GM18499 (cell line): ENCODE results near the gene NBL1.

Experiments
- ATAC-seq: cut with Tn5 transposase; IDR thresholded peaks from one replicate; pipeline ENCODE4 v1.9.1; 2021; ENCODE audit warnings: moderate number of reproducible peaks; ENCODE audit not compliant: insufficient read depth, unreplicated experiment

Gene NBL1

DNA sequence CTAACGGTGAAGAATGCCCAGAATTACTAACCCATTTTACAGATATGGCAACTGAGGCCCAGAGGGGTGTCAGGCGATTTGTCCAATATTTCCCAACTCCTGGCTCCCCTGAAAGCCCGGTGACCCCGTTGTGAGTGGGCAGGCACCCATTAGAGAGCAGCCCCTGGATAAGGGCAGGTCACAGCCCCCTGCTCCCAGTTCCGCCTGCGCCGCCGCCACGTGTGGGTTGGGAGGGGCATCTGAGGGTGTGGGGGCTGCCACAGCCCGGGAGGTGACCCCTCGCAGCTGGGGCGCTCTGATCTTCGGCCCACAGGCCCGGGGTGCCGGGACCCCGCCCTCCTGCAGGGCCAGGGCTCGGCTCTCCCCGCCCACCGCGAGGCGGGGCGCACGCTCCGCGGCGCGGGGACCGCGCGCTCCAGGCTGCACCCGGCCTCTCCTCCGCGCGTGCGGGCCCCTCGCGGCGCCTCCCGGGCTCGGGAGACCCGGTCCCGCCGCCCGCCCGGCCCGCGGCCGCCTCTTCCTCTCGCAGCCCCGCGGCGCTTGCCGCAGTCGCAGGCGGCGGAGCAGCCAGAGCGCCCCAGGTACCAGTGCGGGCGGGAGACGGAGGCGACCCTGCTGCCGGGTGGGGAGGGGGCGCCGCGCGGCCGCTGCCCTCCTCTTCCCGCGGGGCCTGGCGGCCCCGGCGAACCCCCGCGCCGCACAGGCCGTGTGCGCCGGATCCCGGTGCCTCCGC is 20.5 kb downstream of the NBL1 start, which contains the start of gene HTR6:
TSS of gene HTR6 (plus strand) at position 423 of the 733 bp plus-strand sequence. CDS start 879 bp downstream, outside the sequence.
- ATAC-seq, result no peak

GRCh38 chr1:19665186-19665495 is 21.0 kb downstream of the NBL1 start:
- no peak for ATAC-seq

- no peak for ATAC-seq
These were observed 21.7 kb downstream of the NBL1 start for GRCh38 chr1:19665496-19666465.

DNA sequence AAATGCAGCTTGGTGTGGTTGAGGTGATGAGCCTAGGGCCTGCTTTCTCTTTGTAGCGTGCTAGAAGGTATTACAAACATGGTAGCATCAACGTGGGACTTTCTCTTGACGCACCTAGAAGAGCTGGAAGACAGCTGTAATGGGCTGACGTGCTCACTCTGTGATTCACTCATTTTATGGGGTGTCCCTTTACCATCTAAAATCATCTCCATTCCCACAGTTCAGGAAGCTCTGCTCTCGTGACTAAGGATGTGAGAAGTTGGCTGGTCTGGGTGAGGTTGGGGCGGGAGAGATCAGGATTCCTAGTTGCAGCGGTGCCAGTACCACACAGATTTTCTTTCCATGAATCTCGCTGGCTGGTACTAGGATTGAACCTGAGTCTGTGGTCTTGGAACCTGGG is 24.8 kb downstream of the NBL1 start:
- no peak for ATAC-seq

GRCh38 chr1:19670787-19671186 is 26.7 kb downstream of the NBL1 start:
- no peak for ATAC-seq

DNA sequence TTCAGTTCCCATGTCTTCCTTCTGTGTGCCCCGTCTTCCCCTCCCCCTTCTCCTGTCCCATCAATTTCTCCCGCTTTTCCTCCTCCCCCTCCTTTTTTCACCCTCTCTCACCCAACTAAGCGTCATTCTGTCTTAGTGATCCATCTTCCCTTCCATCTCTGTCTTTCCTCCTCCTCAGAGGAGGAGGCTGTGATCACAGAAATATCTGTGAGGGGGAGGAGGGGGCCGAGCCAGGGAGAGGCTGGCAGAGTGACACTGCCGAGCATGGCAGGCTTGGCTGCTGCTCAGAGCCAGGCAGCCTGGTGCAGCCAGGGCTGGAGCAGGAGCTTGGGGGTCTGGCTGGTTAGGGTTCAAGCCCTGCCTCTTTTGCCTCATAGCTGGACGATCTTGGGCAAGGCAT is 28.1 kb downstream of the NBL1 start:
- no peak for ATAC-seq

DNA sequence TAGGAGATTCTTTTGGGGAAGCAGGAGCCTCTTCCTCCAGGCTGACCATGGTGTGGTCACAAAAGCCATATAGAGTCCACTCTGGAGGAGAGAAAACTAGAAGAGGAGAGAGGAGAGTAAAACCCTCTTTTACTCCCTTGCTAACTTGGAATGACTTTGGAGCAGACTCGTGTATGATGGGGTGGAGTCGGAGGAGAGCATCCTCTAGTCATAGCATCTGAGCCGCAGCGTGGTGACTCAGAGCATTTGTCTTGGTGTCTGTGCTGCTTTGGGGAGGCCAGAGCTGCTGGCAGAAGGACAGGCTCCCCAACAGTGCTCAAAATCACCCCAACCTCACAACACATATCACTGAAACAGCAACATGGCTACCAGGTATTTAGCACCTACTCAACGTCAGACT is 31.7 kb downstream of the NBL1 start:
- no peak for ATAC-seq

- ATAC-seq, result no peak
These were observed 32.4 kb downstream of the NBL1 start for GRCh38 chr1:19676438-19676922.

GRCh38 chr1:19678493-19678892 is 34.4 kb downstream of the NBL1 start:
- ATAC-seq, result no peak

DNA sequence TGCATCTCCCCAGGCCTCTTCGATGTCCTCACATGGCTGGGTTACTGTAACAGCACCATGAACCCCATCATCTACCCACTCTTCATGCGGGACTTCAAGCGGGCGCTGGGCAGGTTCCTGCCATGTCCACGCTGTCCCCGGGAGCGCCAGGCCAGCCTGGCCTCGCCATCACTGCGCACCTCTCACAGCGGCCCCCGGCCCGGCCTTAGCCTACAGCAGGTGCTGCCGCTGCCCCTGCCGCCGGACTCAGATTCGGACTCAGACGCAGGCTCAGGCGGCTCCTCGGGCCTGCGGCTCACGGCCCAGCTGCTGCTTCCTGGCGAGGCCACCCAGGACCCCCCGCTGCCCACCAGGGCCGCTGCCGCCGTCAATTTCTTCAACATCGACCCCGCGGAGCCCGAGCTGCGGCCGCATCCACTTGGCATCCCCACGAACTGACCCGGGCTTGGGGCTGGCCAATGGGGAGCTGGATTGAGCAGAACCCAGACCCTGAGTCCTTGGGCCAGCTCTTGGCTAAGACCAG is 34.9 kb downstream of the NBL1 start:
- no peak for ATAC-seq

DNA sequence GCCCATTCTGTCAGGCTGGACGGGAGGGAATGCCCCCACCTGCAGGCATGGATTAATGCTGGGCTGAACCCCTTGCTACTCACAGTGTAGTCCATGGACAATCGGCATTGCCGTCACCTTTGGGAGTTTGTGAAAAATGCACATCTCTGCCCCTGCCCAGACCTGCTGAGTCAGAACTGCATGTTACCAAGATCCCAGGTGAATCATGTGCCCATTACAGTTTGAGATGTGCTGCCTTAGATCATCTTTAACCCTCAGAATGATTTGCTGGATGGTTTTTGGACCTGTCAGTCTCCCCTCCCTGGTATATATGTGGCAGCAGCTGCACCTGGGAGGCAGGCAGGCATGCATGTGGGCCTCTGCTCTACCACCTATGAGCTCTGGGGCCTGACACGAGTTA is 35.6 kb downstream of the NBL1 start:
- no peak for ATAC-seq

DNA sequence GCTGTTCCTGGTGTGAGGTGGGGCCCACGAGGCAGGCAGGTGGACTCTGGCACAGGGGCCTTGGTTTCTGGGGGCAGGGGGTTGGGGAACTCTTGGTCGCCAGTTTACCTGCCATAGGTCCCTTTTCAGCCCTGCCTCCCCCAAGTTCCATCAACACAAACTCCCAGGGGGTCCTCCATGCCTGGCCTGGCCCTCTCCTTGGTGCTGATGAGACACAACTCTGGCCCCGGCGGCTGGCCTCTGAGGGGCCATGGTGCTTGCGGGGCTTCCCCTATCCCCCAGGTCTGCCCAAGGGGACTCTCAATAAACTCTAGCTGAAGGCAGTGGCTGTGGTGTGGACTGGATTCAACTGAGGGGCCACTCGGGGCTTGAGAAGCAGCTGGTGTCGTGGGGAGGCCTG is 36.5 kb downstream of the NBL1 start:
- ATAC-seq, result no peak

- no peak for ATAC-seq
These were observed 38.1 kb downstream of the NBL1 start for GRCh38 chr1:19682257-19682656.

- no peak for ATAC-seq
These were observed 38.8 kb downstream of the NBL1 start for GRCh38 chr1:19682901-19683300.

GRCh38 chr1:19683351-19683750 is 39.2 kb downstream of the NBL1 start:
- no peak for ATAC-seq

DNA sequence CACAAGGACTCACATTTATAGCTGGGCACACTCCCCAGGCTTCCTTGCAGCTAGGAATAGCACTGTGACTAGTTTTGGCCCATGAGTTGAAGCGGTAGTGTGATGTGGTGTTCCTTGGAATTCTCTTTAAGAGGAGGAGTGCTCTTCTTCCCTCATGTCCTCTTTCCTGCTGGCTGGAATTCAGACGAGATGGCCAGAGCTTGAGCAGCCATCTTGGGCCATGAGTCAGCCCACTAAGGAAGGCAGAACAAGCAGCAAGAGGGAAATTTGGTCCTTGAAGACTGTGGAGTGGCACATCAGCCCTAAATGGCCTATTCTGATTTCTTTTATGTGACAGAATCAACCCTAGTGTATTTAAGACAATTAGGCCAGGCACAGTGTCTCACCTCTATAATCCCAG is 40.6 kb downstream of the NBL1 start:
- no peak for ATAC-seq

- no peak for ATAC-seq
These were observed 41.9 kb downstream of the NBL1 start for GRCh38 chr1:19685994-19686393.

- ATAC-seq, result no peak
These were observed 43.3 kb downstream of the NBL1 start for GRCh38 chr1:19687414-19687813.

DNA sequence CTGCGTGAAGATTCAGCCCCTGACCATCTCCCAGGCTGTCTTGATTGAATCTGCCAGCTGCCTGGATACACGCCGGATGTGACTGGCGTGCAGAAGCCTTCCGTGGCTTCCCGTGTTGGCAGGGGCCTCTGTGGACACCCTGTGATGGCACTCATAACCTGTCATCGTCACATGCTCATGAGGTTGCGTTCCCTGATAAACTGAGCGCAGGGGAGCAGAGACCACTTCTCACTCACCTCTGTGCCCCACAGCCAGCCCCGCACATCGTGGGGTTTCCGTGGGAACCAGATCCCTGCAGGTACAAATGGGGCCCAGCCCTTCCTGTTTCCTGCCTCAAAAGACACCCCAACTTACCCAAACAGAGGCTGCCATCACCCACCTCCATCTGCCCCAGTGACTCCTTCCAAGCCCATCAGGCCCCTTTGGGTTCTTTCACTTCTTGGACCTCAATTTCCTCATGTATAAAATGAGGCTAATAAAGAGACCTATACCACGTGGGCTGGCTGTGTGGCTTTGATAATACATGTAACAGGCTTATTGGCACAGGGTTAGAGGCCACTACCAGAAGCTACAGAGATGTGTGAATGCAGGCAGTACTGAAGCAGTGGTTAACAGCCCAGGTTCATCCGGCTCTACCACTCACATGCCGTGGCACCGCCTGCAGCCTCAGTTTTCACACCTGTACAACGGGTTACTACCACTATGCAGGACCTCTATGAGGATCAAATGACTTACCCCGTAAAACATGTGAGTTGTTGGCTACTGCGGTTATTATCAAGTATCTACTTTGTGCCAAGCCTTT is 44.1 kb downstream of the NBL1 start:
- no peak for ATAC-seq

DNA sequence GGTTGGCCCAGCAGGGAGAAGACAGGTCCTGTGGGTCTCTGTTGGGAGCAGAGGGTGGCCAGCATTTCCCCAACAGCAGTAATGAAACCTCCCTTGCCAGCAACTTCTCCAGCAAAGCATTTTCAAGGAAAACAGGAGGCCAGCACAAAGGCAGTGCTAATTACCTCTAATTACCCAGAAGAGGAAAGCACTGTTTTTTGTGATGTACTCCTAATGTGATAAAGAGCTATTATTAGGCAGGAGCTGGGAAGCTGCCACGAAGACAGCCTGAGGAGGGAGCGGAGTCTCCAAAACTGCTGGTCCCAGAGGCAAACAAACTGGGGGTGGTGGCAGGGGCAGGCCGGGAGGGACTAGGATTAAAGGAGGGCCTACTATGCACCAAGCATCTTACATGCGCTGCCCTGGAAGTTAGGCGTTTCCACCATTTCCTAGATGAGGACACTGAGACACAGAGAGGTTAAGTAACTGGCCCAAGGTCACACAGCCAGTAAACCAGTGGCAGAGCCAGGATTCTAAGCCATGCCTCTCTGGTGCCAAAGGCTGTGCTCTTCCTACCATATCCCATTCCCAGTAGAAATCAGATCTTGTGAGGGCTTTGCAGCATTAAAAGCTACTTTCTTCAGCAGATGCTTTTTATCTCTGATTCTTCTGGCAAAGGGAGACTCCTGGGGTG is 45.1 kb downstream of the NBL1 start:
- ATAC-seq, result no peak
